CD14-positive monocyte (primary cell): ENCODE results near the gene CECR2. TPM values are rescaled to one million over a fixed set of nuclear protein-coding genes. Genes with fewer than 3 reads are reported as not detected.

ENCODE experiments used
- DNase-seq, 3 donors: peaks; one replicate each; pipeline ENCODE4 v3.0.0-alpha.2; 2011 to 2022
- H2AFZ ChIP-seq: 2 replicates; pipeline ENCODE4 v1.6.0; 2012; ENCODE audit warnings: mild to moderate bottlenecking, low read depth, low read length, inconsistent platforms; ENCODE audit not compliant: insufficient read depth, poor library complexity, severe bottlenecking
- H3K27ac ChIP-seq, 2 donors: 1 replicate in 1 of 2; 2 replicates in 1 of 2; pipeline ENCODE4 v1.5.1; 2012 to 2013; ENCODE audit warnings: low read length in 2 of 2, control low read depth in 1 of 2, inconsistent platforms in 1 of 2, low read depth in 1 of 2, mild to moderate bottlenecking in 1 of 2
- H3K27me3 ChIP-seq, 2 donors: one replicate each; pipeline versions ENCODE4 v1.6.0 to v1.6.1; 2011 to 2013; ENCODE audit warnings: low read length in 2 of 2; ENCODE audit not compliant: control insufficient read depth in 2 of 2, insufficient read depth in 2 of 2
- H3K36me3 ChIP-seq, 2 donors: replicated peaks in 1 of 2; 1 replicate in 1 of 2; 2 replicates in 1 of 2; pipeline versions ENCODE4 v1.5.1 to v1.6.1; 2012 to 2013; ENCODE audit warnings: low read length in 2 of 2, control low read depth in 1 of 2, inconsistent platforms in 1 of 2, mild to moderate bottlenecking in 1 of 2; ENCODE audit not compliant: insufficient read depth in 2 of 2, control insufficient read depth in 1 of 2
- H3K4me1 ChIP-seq, 2 donors: 1 replicate in 1 of 2; 2 replicates in 1 of 2; pipeline versions ENCODE4 v1.5.1 to v1.6.1; 2012 to 2013; ENCODE audit warnings: low read length in 2 of 2, control low read depth in 1 of 2, inconsistent platforms in 1 of 2, mild to moderate bottlenecking in 1 of 2, moderate library complexity in 1 of 2; ENCODE audit not compliant: insufficient read depth in 2 of 2, control insufficient read depth in 1 of 2
- H3K4me2 ChIP-seq: replicated peaks from 2 replicates; pipeline ENCODE3; 2012; ENCODE audit warnings: low read length, moderate library complexity, mild to moderate bottlenecking; ENCODE audit not compliant: poor library complexity, severe bottlenecking; ENCODE audit errors: extremely low read depth
- H3K4me3 ChIP-seq, 3 experiments: fragments of 200-600 bp in 1 of 3; sonication (generic) in 1 of 3; replicated peaks in 1 of 3; 1 replicate in 2 of 3; 2 replicates in 1 of 3; pipeline ENCODE4 v1.5.1; 2011 to 2013; ENCODE audit warnings: low read length in 3 of 3, mild to moderate bottlenecking in 3 of 3, control low read depth in 2 of 3, low read depth in 2 of 3, inconsistent platforms in 1 of 3, moderate library complexity in 1 of 3
- H3K79me2 ChIP-seq: 2 replicates; pipeline ENCODE4 v1.6.0; 2012; ENCODE audit warnings: mild to moderate bottlenecking, control low read depth, inconsistent platforms, low read length, moderate library complexity; ENCODE audit not compliant: insufficient read depth
- H3K9ac ChIP-seq: 2 replicates; pipeline ENCODE4 v1.6.0; 2017; ENCODE audit warnings: low read length, mild to moderate bottlenecking; ENCODE audit not compliant: insufficient read depth, poor library complexity, severe bottlenecking
- H3K9me3 ChIP-seq, 2 donors: replicated peaks in 1 of 2; 1 replicate in 1 of 2; 2 replicates in 1 of 2; pipeline versions ENCODE4 v1.5.1 to v1.6.1; 2012 to 2013; ENCODE audit warnings: low read length in 2 of 2, control low read depth in 1 of 2; ENCODE audit not compliant: control insufficient read depth in 1 of 2, insufficient read depth in 1 of 2
- H4K20me1 ChIP-seq: 2 replicates; pipeline ENCODE4 v1.6.0; 2012; ENCODE audit warnings: mild to moderate bottlenecking, low read length, control low read depth, moderate library complexity; ENCODE audit not compliant: insufficient read depth
- H3K27ac Mint-ChIP-seq, 7 donors: one replicate each; pipeline ENCODE4 v1.8.0; 2020; ENCODE audit warnings: mild to moderate bottlenecking in 7 of 7, mixed read lengths in 7 of 7, moderate library complexity in 6 of 7, inconsistent platforms in 2 of 7
- H3K27me3 Mint-ChIP-seq, 3 donors: one replicate each; pipeline ENCODE4 v1.8.0; 2021 to 2022; ENCODE audit warnings: low read depth in 3 of 3, mild to moderate bottlenecking in 3 of 3, mixed read lengths in 3 of 3, moderate library complexity in 3 of 3, inconsistent platforms in 1 of 3
- H3K36me3 Mint-ChIP-seq, 2 donors: one replicate each; pipeline ENCODE4 v1.8.0; 2020; ENCODE audit warnings: mixed read lengths in 2 of 2, inconsistent platforms in 1 of 2, mild to moderate bottlenecking in 1 of 2
- H3K4me1 Mint-ChIP-seq: one replicate; pipeline ENCODE4 v1.8.0; 2020; ENCODE audit warnings: mild to moderate bottlenecking, mixed read lengths
- H3K4me3 Mint-ChIP-seq, 2 donors: one replicate each; pipeline ENCODE4 v1.8.0; 2020; ENCODE audit warnings: mild to moderate bottlenecking in 2 of 2, mixed read lengths in 2 of 2, moderate library complexity in 1 of 2
- H3K9me3 Mint-ChIP-seq, 7 donors: one replicate each; pipeline ENCODE4 v1.8.0; 2020 to 2022; ENCODE audit warnings: mixed read lengths in 7 of 7, mild to moderate bottlenecking in 6 of 7, moderate library complexity in 6 of 7, inconsistent platforms in 2 of 7
- WGBS: methylation state at CpG from one replicate; pipeline ENCODE4 v1.1.5; 2013; ENCODE audit warnings: missing lambda C conversion rate; ENCODE audit not compliant: insufficient coverage; 5-methylcytosine and 5-hydroxymethylcytosine counted together
- intact Hi-C, 2 donors: fragments of 100-400 bp; cut with micrococcal nuclease; formaldehyde crosslinking; loops; one replicate each; pipeline versions ENCODE4 v1.15.0 to v1.15.1; 2023
- polyA plus RNA-seq, 3 donors: library from polyadenylated mRNA; depleted of rRNA in 1 of 3; unstranded in 2 of 3; stranded (reverse) in 1 of 3; fragments of 300-500 nt in 2 of 3; fragments of >200 nt in 1 of 3; fragmentation: Illumina TruSeq in 2 of 3; gene quantifications; 1 replicate in 2 of 3; 2 replicates in 1 of 3; pipeline ENCODE4 v1.2.3, GENCODE V29; 2012 to 2021
- TF ChIP-seq, protein P1 (sequence below): fragments of 200-600 bp; IDR thresholded peaks from one replicate; pipeline ENCODE4 v1.8.0; 2022; ENCODE audit warnings: antibody characterized with exemption, mild to moderate bottlenecking

CECR2 gene
- polyA plus RNA-seq, 3 donors = 0.02 to 0.29 (median 0.24) TPM

DNA sequence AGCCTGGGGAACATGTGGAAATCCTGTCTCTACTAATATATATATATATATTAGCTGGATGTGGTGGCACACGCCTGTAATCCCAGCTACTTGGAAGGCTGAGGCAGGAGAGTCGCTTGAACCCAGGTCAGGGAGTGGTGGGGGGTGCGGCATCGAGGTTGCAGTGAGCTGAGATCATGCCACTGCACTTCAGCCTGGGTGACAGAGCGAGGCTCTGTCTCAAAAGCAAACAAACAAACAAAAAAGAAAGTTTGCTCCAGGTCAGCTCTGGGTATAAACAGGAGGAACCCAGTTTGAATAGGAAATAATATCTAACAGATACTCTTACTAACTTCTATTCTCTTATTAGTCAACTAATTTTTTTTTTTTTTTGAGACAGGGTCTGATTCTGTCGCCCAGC lies 34.3 kb upstream of the CECR2 start:
- H3K27me3 Mint-ChIP-seq = peaks cover 6 to 17% (median 8%) of the 10 kb centered on the region in 3 donors

DNA sequence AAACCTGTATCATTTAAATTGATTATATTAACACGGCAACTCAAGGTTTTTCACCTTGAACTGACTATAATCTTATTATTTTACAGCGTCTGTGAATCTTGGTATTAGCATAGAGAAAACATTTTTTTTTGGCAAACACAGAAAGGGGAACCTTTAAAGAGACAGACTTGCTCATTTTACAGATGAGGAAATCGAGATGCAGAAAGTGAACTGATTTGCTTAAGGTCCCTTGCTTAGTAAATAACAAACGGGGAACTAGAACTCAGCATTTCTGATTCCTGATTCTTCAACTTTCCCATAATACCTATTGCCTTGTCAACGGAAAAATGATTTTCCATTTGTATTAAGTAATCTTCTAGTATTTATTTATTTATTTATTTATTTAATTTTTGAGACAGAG lies 33.2 kb upstream of the CECR2 start:
- Histone ChIP-seq H3K4me1 (peaks cover 7 to 16% of the 10 kb centered on the region in 2 donors), H3K79me2 (no peaks in the 10 kb centered on the region), H3K36me3 (no peaks in the 10 kb centered on the region), H3K4me2 (no peak overlapping the region), H3K9me3 (no peaks in the 10 kb centered on the region), H2AFZ (no peak overlapping the region), H3K9ac (no peak overlapping the region), H3K27ac (no peak overlapping the region), H3K27me3 (peaks cover 0 to 4% of the 10 kb centered on the region in 2 donors), H3K4me3 (no peak overlapping the region), H4K20me1 (no peaks in the 10 kb centered on the region)
- H3K27me3 Mint-ChIP-seq = peaks cover 6 to 19% (median 8%) of the 10 kb centered on the region in 3 donors
- no peaks in the 10 kb centered on the region for H3K9me3 Mint-ChIP-seq
- no peaks in the 10 kb centered on the region for H3K36me3 Mint-ChIP-seq
- intact Hi-C loops = no loop called here
- peaks cover 15% of the 10 kb centered on the region for H3K4me1 Mint-ChIP-seq
- no peak overlapping the region for H3K27ac Mint-ChIP-seq
- TF ChIP-seq, protein P1, sequence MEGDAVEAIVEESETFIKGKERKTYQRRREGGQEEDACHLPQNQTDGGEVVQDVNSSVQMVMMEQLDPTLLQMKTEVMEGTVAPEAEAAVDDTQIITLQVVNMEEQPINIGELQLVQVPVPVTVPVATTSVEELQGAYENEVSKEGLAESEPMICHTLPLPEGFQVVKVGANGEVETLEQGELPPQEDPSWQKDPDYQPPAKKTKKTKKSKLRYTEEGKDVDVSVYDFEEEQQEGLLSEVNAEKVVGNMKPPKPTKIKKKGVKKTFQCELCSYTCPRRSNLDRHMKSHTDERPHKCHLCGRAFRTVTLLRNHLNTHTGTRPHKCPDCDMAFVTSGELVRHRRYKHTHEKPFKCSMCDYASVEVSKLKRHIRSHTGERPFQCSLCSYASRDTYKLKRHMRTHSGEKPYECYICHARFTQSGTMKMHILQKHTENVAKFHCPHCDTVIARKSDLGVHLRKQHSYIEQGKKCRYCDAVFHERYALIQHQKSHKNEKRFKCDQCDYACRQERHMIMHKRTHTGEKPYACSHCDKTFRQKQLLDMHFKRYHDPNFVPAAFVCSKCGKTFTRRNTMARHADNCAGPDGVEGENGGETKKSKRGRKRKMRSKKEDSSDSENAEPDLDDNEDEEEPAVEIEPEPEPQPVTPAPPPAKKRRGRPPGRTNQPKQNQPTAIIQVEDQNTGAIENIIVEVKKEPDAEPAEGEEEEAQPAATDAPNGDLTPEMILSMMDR = no peak
- no CpG with 5 or more reads among the region's 5 CpGs for WGBS
- H3K4me3 Mint-ChIP-seq = no peak overlapping the region
- DNase-seq = peak; percentile 35 to 55 (median 53)

More for the DNA sequence above, 34.3 kb upstream of the CECR2 start:
- TF ChIP-seq, protein P1 = no peak
- Mint-ChIP-seq H3K27ac (no peak overlapping the region), H3K4me1 (peaks cover 15% of the 10 kb centered on the region), H3K36me3 (no peaks in the 10 kb centered on the region), H3K4me3 (no peak overlapping the region), H3K9me3 (no peaks in the 10 kb centered on the region)
- no peaks in the 10 kb centered on the region for H4K20me1 ChIP-seq
- H3K4me3 ChIP-seq = no peak overlapping the region
- no peak for DNase-seq
- peaks cover 0 to 4% of the 10 kb centered on the region in 2 donors for H3K27me3 ChIP-seq
- H3K4me2 ChIP-seq = no peak overlapping the region
- H2AFZ ChIP-seq = no peak overlapping the region
- no peaks in the 10 kb centered on the region for H3K36me3 ChIP-seq
- no peaks in the 10 kb centered on the region for H3K79me2 ChIP-seq
- no peak overlapping the region for H3K9ac ChIP-seq
- H3K27ac ChIP-seq = no peak overlapping the region
- intact Hi-C loops = no loop called here
- 100% methylated on average over 1 of the region's 6 CpGs for WGBS
- H3K4me1 ChIP-seq = peaks cover 7 to 16% of the 10 kb centered on the region in 2 donors
- H3K9me3 ChIP-seq = no peaks in the 10 kb centered on the region
